Subcutaneous abdominal adipose tissue (tissue), 5 donors: Measurements from ENCODE around the gene SPC24.

Experiments
- H3K27ac ChIP-seq: one replicate; pipeline ENCODE4 v1.7.0; 2013; ENCODE audit warnings: low read depth, mild to moderate bottlenecking, inconsistent platforms, low read length, moderate library complexity
- H3K27me3 ChIP-seq, 5 donors: one replicate each; pipeline ENCODE4 v1.7.0; 2013; ENCODE audit warnings: low read length in 5 of 5, inconsistent platforms in 1 of 5; ENCODE audit not compliant: control insufficient read depth in 5 of 5, insufficient read depth in 4 of 5
- H3K36me3 ChIP-seq, 5 donors: one replicate each; pipeline ENCODE4 v1.7.0; 2013; ENCODE audit warnings: low read length in 5 of 5; ENCODE audit not compliant: control insufficient read depth in 5 of 5, insufficient read depth in 5 of 5
- H3K4me1 ChIP-seq, 5 donors: one replicate each; pipeline ENCODE4 v1.7.0; 2013; ENCODE audit warnings: low read length in 5 of 5, mild to moderate bottlenecking in 3 of 5, moderate library complexity in 1 of 5; ENCODE audit not compliant: control insufficient read depth in 5 of 5, insufficient read depth in 5 of 5
- H3K4me3 ChIP-seq, 5 donors: one replicate each; pipeline ENCODE4 v1.7.0; 2013; ENCODE audit warnings: low read length in 5 of 5, low read depth in 1 of 5
- H3K9ac ChIP-seq, 5 donors: one replicate each; pipeline ENCODE4 v1.7.0; 2013; ENCODE audit warnings: low read length in 5 of 5, mild to moderate bottlenecking in 4 of 5, moderate library complexity in 3 of 5
- H3K9me3 ChIP-seq, 5 donors: one replicate each; pipeline ENCODE4 v1.7.0; 2013; ENCODE audit warnings: low read length in 5 of 5; ENCODE audit not compliant: control insufficient read depth in 5 of 5
- donor health status: healthy.
- donor health status: healthy.
- donor health status: healthy.
- donor health status: healthy.
- donor health status: healthy.

SPC24 gene, protein sequence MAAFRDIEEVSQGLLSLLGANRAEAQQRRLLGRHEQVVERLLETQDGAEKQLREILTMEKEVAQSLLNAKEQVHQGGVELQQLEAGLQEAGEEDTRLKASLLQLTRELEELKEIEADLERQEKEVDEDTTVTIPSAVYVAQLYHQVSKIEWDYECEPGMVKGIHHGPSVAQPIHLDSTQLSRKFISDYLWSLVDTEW

DNA sequence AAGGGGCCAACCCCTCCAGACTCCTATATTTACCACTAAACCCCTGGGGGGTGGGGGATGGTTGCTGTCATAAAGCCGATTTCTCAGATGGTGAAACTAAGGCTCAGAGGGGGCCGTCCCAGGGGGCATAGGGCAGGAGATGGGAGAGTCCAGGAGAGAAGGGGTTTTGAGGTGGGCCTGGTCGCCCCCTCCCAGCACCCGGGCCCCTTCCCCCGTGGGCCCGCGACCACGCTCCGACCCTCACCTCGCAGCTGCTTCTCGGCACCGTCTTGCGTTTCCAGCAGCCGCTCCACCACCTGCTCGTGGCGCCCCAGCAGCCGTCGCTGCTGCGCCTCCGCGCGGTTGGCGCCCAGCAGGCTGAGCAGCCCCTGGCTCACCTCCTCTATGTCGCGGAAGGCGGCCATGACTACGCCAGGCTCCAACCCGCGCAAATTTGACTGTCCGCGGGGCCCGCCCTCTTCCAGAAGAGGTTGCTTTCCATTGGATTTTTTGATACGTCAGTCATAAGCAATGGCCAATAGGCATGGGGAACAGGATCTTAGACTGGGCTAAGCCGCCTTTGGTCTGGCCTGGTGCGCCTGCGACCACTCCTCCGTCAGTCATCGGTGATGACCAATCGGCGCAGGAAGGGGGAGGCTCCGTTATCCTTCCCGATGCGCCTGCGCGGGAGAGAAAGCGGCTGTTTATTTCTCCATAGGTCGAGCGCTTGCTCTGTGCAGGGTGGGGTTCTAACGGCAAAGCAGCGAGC is at the start of gene SPC24:
SPC24 (minus strand) TSS at position 410 of the 748 bp plus-strand sequence; CDS start at position 404, 6 bp downstream.
- Histone ChIP-seq H3K9me3 (no peaks in the 10 kb centered on the region), H3K27me3 (no peaks in the 10 kb centered on the region), H3K36me3 (no peaks in the 10 kb centered on the region), H3K27ac (peak within 1 kb of the TSS; percentile 60), H3K4me1 (peaks cover 5 to 54% (median 46%) of the 10 kb centered on the region in 5 donors), H3K4me3 (peak within 1 kb of the TSS; percentile 60 to 82 (median 68)), H3K9ac (peak within 1 kb of the TSS in 3 of 5 donors; percentile 31 to 74 (median 49))

DNA sequence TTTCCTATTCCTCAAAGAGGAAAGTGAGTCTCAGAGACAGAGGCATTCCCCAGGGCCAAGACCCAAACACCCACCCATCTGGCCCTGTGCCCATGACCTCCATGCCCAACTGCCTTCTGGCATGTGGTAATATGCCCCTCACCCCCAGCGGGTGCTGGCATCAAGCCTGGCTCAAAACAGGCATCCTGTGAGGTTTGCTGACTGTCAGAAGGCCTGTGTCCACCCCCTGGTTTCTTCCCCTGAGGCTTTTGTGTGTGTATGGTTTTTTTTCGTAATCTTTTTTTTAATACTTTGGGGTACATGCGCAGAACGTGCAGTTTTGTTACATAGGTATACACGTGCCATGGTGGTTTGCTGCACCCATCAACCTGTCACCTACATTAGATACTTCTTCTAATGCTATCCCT is 49.4 kb upstream of the SPC24 start:
- Histone ChIP-seq H3K9me3 (no peaks in the 10 kb centered on the region), H3K9ac (no peak overlapping the region), H3K4me3 (no peak overlapping the region), H3K36me3 (peaks cover 0 to 58% (median 52%) of the 10 kb centered on the region in 5 donors), H3K27me3 (no peaks in the 10 kb centered on the region), H3K27ac (peak overlapping the region; percentile 90), H3K4me1 (peaks cover 0 to 29% (median 20%) of the 10 kb centered on the region in 5 donors)

DNA sequence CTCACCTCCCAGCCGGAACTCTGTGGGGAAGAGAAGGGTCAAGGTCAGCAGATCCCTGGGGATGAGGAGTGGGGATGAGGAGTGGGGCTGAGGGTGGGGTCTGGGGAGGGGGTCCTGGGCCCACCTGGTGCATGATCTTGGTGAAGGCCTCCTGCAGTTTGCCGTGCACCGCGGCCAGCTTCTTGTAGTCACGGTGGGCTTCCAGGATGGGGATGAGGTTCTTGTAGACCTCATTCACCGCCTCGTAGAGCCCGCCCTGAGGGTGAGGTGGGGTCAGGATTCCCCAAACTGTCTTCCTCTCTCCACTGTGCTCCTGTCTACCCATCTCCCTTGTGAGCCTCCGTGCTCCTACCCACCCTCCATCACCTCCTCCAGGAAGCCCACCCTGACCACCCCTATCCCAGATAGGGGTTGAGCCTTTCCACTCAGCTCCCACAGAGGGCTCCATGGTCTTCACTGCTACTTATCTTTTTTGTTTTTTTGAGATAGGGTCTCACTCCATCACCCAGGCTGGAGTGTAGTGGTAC is 48.6 kb upstream of the SPC24 start:
- Histone ChIP-seq H3K9me3 (no peaks in the 10 kb centered on the region), H3K9ac (no peak overlapping the region), H3K27me3 (no peaks in the 10 kb centered on the region), H3K4me1 (peaks cover 0 to 31% (median 21%) of the 10 kb centered on the region in 5 donors), H3K36me3 (peaks cover 0 to 58% (median 51%) of the 10 kb centered on the region in 5 donors), H3K4me3 (no peak overlapping the region), H3K27ac (peak overlapping the region; percentile 90)

DNA sequence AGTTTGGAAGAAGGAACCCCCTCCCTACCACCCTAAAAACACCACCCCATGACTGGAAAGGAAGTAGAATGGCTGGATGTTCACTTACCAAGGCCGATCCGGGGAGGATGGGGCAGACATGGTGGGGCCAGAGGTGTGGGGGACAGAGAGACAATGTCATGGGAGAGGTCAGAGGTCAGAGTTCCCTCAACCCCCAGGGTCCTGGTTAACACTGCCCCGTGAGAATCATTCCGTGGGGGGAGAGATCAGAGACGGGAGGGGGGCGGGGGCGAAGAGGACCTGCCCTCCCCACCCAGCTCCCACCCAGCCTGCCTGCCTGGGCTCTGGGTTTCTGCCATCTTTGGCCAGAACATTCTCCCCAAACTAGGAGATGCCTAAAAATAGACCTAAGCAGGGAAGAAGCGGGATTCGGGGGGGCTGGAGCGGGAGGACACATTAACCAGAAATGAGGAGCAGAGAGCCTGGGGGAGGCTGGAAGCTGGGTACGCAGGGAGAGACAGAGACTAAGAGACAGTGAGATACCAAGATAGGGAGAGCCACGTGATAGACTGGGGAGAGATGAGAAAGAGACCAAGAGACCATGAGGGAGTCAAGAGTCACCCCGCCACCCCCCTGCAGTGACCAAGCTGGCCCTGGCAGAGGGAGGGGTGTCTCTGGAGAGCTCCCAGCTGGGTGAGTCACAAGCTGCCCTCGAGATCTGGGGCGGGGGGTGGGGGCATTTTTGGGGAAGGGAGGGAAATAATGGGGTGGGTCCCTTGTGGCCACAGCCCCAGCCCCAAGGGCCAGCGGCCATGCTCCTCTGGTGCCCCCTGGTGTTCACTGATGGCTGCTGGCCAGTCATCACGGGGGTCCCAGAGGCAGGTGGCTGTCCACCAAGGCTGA is 47.9 kb upstream of the SPC24 start:
- Histone ChIP-seq H3K4me3 (no peak overlapping the region), H3K9ac (peak overlapping the region in 3 of 5 donors; percentile 37 to 48 (median 47))

DNA sequence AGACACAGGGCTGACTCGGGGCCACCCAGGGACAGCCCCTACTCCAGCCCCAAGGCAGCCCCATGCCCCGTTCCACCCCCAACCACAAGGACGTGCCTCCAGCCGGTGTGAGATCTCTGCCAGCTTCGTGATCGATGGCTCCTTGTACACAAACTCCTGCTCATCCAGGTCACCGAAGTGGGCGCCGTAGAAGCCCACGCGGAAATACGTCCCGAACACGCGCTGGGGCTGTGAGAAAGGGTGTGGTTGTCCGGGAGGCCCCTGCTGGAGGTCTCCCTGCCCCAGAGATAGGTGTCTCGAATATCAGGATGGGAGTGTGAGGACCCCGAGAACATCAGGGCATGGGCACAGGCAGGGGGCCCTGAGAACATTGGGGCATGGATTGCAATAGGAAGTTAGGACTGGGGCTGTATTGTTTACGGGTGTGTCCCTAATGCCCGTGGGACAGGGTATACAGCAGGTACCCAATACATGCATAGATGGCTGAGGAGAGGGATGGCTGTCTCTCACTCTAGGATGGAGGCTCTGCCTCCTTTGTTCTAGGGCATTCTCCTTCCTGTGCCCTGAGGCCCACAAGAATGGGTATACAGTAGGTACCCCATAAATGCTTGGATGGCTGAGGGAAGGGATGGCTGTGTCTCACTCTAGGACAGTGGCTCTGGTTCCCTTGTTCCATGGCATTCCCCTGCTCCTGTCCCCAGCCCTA is 47.1 kb upstream of the SPC24 start:
- Histone ChIP-seq H3K9ac (peak overlapping the region in 1 of 5 donors; percentile 37), H3K4me1 (peaks cover 0 to 45% (median 31%) of the 10 kb centered on the region in 5 donors), H3K27ac (peak overlapping the region; percentile 90), H3K27me3 (no peaks in the 10 kb centered on the region), H3K9me3 (no peaks in the 10 kb centered on the region), H3K4me3 (no peak overlapping the region), H3K36me3 (peaks cover 0 to 53% (median 48%) of the 10 kb centered on the region in 5 donors)

More for the DNA sequence above, 47.9 kb upstream of the SPC24 start:
- Histone ChIP-seq H3K4me1 (peaks cover 0 to 38% (median 25%) of the 10 kb centered on the region in 5 donors), H3K27me3 (no peaks in the 10 kb centered on the region), H3K36me3 (peaks cover 0 to 55% (median 48%) of the 10 kb centered on the region in 5 donors), H3K9me3 (no peaks in the 10 kb centered on the region), H3K27ac (peak overlapping the region; percentile 90)

DNA sequence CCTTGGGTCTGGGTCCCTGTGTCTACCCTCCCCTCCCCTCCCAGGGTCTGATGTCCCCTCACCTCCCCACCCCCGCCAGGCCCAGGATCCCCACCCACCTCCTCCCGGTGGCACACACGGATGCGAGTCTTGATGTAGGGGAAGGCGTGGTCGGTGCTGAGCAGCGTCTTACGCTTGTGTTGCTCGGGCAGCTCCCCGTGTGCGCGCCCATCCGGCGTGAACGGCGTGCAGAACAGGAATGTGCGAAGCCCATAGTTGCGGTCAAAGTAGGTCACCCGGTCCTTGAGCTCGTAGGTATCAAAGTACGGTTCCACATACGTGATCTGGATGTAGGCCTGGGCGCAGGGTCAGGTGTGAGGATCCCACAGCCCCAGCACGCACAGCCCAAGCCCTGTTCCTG is 46.2 kb upstream of the SPC24 start:
- no peak overlapping the region for H3K27ac ChIP-seq
- no peaks in the 10 kb centered on the region for H3K27me3 ChIP-seq
- peaks cover 0 to 51% (median 35%) of the 10 kb centered on the region in 5 donors for H3K4me1 ChIP-seq
- H3K9ac ChIP-seq, result no peak overlapping the region
- no peak overlapping the region for H3K4me3 ChIP-seq
- H3K9me3 ChIP-seq, result no peaks in the 10 kb centered on the region
- H3K36me3 ChIP-seq, result peaks cover 0 to 48% (median 43%) of the 10 kb centered on the region in 5 donors

DNA sequence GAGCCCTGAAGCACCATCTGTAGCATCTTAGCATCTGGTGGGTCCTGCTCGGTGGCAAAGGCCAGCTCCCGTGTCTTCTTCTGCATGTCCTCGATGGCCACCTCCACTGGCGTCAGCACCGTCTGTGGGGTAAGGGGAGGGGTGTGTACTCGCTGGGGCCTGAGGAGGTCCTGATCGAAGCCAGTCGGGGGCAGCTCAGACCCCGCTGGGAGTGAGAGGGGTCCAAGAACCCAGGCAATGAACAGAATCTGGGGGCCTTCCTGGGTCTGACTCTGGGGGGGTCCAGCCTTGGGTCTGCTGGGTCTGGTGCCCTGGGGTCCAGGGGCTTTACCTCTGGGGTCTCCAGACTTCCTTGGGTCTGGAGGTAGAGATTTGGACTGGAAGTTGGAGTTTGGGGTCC is 45.3 kb upstream of the SPC24 start:
- Histone ChIP-seq H3K27ac (no peak overlapping the region), H3K9me3 (no peaks in the 10 kb centered on the region), H3K36me3 (peaks cover 0 to 45% (median 43%) of the 10 kb centered on the region in 5 donors), H3K4me1 (peaks cover 0 to 58% (median 42%) of the 10 kb centered on the region in 5 donors), H3K9ac (no peak overlapping the region), H3K27me3 (no peaks in the 10 kb centered on the region), H3K4me3 (no peak overlapping the region)

DNA sequence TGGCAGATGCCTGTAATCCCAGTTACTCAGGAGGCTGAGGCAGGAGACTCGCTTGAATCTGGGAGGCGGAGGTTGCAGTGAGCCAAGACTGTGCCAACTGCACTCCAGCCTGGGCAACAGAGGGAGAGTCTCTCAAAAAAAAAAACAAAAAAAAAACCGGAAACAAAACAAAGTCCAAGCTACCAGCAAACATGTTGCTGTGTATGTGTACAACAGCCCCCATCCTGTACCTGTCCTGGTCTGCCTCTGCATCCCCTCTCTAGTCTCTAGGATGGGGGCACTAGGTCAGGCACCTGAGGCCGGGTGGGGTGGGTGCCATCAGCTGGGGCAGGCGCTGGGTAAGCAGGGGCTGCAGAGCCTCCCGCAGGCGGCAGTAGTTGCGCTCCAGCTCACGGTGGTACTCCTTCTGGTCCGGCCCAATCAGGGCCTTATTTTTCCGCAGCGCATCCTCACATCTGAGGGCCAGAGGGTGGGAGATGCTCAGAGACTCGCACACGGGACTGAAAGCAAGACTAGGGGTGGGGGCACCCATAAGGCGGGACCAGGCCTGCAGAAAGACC is 44.5 kb upstream of the SPC24 start:
- H3K27ac ChIP-seq, result no peak overlapping the region
- H3K4me1 ChIP-seq, result peaks cover 4 to 61% (median 49%) of the 10 kb centered on the region in 5 donors
- no peak overlapping the region for H3K4me3 ChIP-seq

DNA sequence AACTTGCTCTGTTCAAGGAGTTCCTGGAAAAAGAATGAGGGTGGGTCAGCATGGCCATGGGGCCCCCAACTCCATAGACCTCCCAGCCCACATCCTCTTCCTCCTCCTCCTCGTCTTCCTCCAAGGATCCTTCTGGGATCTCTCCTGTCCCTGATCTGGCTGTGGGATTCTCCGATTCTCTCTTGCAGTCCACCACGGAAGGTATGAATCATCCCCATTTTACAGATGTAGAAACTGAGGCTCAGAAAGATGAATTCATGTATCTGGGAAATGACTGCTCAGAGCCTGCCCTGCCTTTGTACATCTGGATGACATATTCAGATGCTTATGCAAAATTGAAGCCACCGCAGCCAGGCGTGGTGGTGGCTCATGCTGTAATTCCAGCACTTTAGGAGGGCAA is 43.9 kb upstream of the SPC24 start:
- H3K4me1 ChIP-seq, result peaks cover 4 to 61% (median 49%) of the 10 kb centered on the region in 5 donors
- no peaks in the 10 kb centered on the region for H3K9me3 ChIP-seq
- no peaks in the 10 kb centered on the region for H3K27me3 ChIP-seq
- no peak overlapping the region for H3K4me3 ChIP-seq
- H3K9ac ChIP-seq, result no peak overlapping the region
- H3K36me3 ChIP-seq, result peaks cover 0 to 47% (median 44%) of the 10 kb centered on the region in 5 donors
- peak overlapping the region; percentile 3 for H3K27ac ChIP-seq

More for the DNA sequence above, 44.5 kb upstream of the SPC24 start:
- Histone ChIP-seq H3K36me3 (peaks cover 0 to 47% (median 44%) of the 10 kb centered on the region in 5 donors), H3K27me3 (no peaks in the 10 kb centered on the region), H3K9me3 (no peaks in the 10 kb centered on the region), H3K9ac (no peak overlapping the region)
